Neutrophil (primary cell): ENCODE results near the gene GREM2.

Experiments used
- H3K27ac ChIP-seq: fragments of 200-600 bp; sonication (generic); 2 replicates; pipeline ENCODE4 v1.5.1; 2016; ENCODE audit warnings: mild to moderate bottlenecking, moderate library complexity
- H3K27me3 ChIP-seq: fragments of 200-600 bp; sonication (generic); 2 replicates; pipeline ENCODE4 v1.6.0; 2016; ENCODE audit warnings: mild to moderate bottlenecking
- H3K36me3 ChIP-seq: fragments of 200-600 bp; sonication (generic); 2 replicates; pipeline ENCODE4 v1.5.1; 2017
- H3K4me1 ChIP-seq, 2 experiments: fragments of 200-600 bp in 1 of 2; sonication (generic) in 1 of 2; 1 replicate in 1 of 2; 2 replicates in 1 of 2; pipeline versions ENCODE4 v1.5.1 to v1.6.1; 2013 to 2016; ENCODE audit warnings: low read depth in 1 of 2, low read length in 1 of 2, mild to moderate bottlenecking in 1 of 2, moderate library complexity in 1 of 2; ENCODE audit not compliant: control insufficient read depth in 1 of 2, insufficient read depth in 1 of 2
- H3K4me3 ChIP-seq, 2 experiments: fragments of 200-600 bp in 1 of 2; sonication (generic) in 1 of 2; 1 replicate in 1 of 2; 2 replicates in 1 of 2; pipeline ENCODE4 v1.5.1; 2013 to 2016; ENCODE audit warnings: low read depth in 1 of 2, low read length in 1 of 2, mild to moderate bottlenecking in 1 of 2, moderate library complexity in 1 of 2
- H3K9me3 ChIP-seq: fragments of 200-600 bp; sonication (generic); 2 replicates; pipeline ENCODE4 v1.5.1; 2016
- CTCF ChIP-seq: fragments of 200-600 bp; sonication (generic); IDR thresholded peaks from 2 replicates; pipeline ENCODE4 v1.5.1; 2016; ENCODE audit warnings: antibody characterized with exemption

GREM2 gene

DNA sequence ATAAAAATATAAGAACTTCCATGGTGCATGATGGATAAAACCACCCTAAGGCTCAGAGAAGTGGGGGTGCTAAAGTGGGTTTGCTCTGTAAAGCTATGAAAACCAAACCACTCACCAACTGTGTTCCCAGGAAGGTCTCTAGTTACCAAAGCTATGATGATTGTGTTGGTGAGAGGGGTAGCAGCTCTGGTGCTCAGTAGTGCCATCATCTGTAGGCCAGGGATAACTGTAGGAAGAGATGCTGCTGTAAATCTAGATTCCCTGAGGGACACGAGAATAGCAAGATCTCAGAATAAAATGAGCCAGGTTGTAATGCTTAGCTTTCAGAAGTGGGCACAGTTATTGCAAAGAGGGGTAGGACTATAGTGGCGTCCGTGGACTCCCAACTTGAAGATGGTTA is 124.5 kb downstream of the GREM2 start:
- Histone ChIP-seq H3K27me3 (peaks cover 1% of the 10 kb centered on the region), H3K27ac (no peak overlapping the region), H3K4me1 (no peaks in the 10 kb centered on the region), H3K36me3 (no peaks in the 10 kb centered on the region), H3K9me3 (no peaks in the 10 kb centered on the region), H3K4me3 (no peak overlapping the region)
- no peak for TF ChIP-seq CTCF

- Histone ChIP-seq H3K9me3 (no peaks in the 10 kb centered on the region), H3K27me3 (no peaks in the 10 kb centered on the region), H3K4me1 (no peaks in the 10 kb centered on the region), H3K4me3 (no peak overlapping the region), H3K36me3 (no peaks in the 10 kb centered on the region), H3K27ac (no peak overlapping the region)
- TF ChIP-seq CTCF = no peak
These were observed 125.3 kb downstream of the GREM2 start for GRCh38 chr1:240486611-240487010.

GRCh38 chr1:240484804-240485443 is 127.0 kb downstream of the GREM2 start:
- H3K36me3 ChIP-seq = no peaks in the 10 kb centered on the region
- H3K9me3 ChIP-seq = no peaks in the 10 kb centered on the region
- no peak for TF ChIP-seq CTCF

DNA sequence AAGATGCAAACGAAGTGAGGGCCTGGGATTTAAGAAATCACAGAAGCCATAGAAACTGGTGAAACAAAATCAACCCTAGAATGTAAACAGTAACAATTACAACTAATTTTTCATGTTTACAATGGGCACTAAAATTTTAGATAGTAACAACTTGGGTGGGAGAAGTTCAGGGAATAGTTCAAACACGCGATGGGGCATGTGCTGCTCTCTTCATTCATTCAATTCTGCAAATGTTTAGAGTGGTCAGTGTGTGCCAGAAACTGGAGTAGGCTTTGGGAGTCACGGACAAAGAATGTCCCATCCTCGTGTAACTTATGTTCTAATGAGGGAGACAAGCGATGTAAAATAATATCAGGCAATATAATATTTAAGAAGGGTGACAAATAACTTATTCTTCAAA is 133.4 kb downstream of the GREM2 start:
- H3K27me3 ChIP-seq = no peaks in the 10 kb centered on the region
- H3K4me3 ChIP-seq = no peak overlapping the region
- H3K27ac ChIP-seq = no peak overlapping the region
- no peaks in the 10 kb centered on the region for H3K9me3 ChIP-seq
- no peaks in the 10 kb centered on the region for H3K36me3 ChIP-seq
- H3K4me1 ChIP-seq = no peaks in the 10 kb centered on the region
- no peak for TF ChIP-seq CTCF

More at GRCh38 chr1:240484804-240485443, 127.0 kb downstream of the GREM2 start:
- H3K4me3 ChIP-seq = no peak overlapping the region
- H3K4me1 ChIP-seq = no peaks in the 10 kb centered on the region
- H3K27me3 ChIP-seq = no peaks in the 10 kb centered on the region
- H3K27ac ChIP-seq = no peak overlapping the region

- no peak overlapping the region for H3K27ac ChIP-seq
- no peak for TF ChIP-seq CTCF
- H3K27me3 ChIP-seq = no peaks in the 10 kb centered on the region
- H3K4me1 ChIP-seq = no peaks in the 10 kb centered on the region
- no peak overlapping the region for H3K4me3 ChIP-seq
- no peaks in the 10 kb centered on the region for H3K9me3 ChIP-seq
- no peaks in the 10 kb centered on the region for H3K36me3 ChIP-seq
These were observed 136.1 kb downstream of the GREM2 start for GRCh38 chr1:240475832-240476231.
